HG02623 (cell line): ENCODE results near the gene PTPRN2.
"Not testable (repeated sequence)": the region's sequence is repeated elsewhere in the genome, so short reads cannot be mapped to it uniquely, and the experiment has no call there.

ENCODE experiments used
- ATAC-seq: cut with Tn5 transposase; IDR thresholded peaks from one replicate; pipeline ENCODE4 v1.9.1; 2021; ENCODE audit warnings: moderate library complexity; ENCODE audit not compliant: unreplicated experiment

The PTPRN2 gene

GRCh38 chr7:157855452-157856213 lies 732.0 kb downstream of the PTPRN2 start:
- ATAC-seq, result no peak

GRCh38 chr7:157855016-157855415 lies 732.6 kb downstream of the PTPRN2 start:
- no peak for ATAC-seq

- ATAC-seq, result no peak
Observed at GRCh38 chr7:157854066-157854891, 733.3 kb downstream of the PTPRN2 start.

- no peak for ATAC-seq
Observed at GRCh38 chr7:157853789-157854065, 733.9 kb downstream of the PTPRN2 start.

- no peak for ATAC-seq
Observed at GRCh38 chr7:157853076-157853788, 734.4 kb downstream of the PTPRN2 start.

GRCh38 chr7:157851501-157852067 lies 736.0 kb downstream of the PTPRN2 start:
- ATAC-seq, result no peak

- ATAC-seq, result no peak
Observed at GRCh38 chr7:157850481-157851444, 736.9 kb downstream of the PTPRN2 start.

GRCh38 chr7:157849726-157850125 lies 737.9 kb downstream of the PTPRN2 start:
- ATAC-seq, result no peak

- no peak for ATAC-seq
Observed at GRCh38 chr7:157849341-157849596, 738.4 kb downstream of the PTPRN2 start.

GRCh38 chr7:157848508-157849340 lies 738.9 kb downstream of the PTPRN2 start:
- ATAC-seq, result no peak

GRCh38 chr7:157847756-157848487 lies 739.7 kb downstream of the PTPRN2 start:
- not testable (repeated sequence) for ATAC-seq

- not testable (repeated sequence) for ATAC-seq
Observed at GRCh38 chr7:157846746-157847145, 740.9 kb downstream of the PTPRN2 start.

GRCh38 chr7:157846271-157846670 lies 741.4 kb downstream of the PTPRN2 start:
- no peak for ATAC-seq

GRCh38 chr7:157845203-157845835 lies 742.3 kb downstream of the PTPRN2 start:
- no peak for ATAC-seq

- ATAC-seq, result no peak
Observed at GRCh38 chr7:157844611-157845010, 743.0 kb downstream of the PTPRN2 start.

- ATAC-seq, result no peak
Observed at GRCh38 chr7:157844141-157844540, 743.5 kb downstream of the PTPRN2 start.

GRCh38 chr7:157843336-157844140 lies 744.1 kb downstream of the PTPRN2 start:
- ATAC-seq, result no peak
